ELR (cell line): ENCODE results near the gene NMUR1.
"Not testable (repeated sequence)": the region's sequence is repeated elsewhere in the genome, so short reads cannot be mapped to it uniquely, and the experiment has no call there.

ENCODE experiments used
- DNase-seq: peaks from one replicate; pipeline ENCODE4 v3.0.0-alpha.2; 2015; ENCODE audit warnings: low read depth

NMUR1 gene, protein sequence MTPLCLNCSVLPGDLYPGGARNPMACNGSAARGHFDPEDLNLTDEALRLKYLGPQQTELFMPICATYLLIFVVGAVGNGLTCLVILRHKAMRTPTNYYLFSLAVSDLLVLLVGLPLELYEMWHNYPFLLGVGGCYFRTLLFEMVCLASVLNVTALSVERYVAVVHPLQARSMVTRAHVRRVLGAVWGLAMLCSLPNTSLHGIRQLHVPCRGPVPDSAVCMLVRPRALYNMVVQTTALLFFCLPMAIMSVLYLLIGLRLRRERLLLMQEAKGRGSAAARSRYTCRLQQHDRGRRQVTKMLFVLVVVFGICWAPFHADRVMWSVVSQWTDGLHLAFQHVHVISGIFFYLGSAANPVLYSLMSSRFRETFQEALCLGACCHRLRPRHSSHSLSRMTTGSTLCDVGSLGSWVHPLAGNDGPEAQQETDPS

DNA sequence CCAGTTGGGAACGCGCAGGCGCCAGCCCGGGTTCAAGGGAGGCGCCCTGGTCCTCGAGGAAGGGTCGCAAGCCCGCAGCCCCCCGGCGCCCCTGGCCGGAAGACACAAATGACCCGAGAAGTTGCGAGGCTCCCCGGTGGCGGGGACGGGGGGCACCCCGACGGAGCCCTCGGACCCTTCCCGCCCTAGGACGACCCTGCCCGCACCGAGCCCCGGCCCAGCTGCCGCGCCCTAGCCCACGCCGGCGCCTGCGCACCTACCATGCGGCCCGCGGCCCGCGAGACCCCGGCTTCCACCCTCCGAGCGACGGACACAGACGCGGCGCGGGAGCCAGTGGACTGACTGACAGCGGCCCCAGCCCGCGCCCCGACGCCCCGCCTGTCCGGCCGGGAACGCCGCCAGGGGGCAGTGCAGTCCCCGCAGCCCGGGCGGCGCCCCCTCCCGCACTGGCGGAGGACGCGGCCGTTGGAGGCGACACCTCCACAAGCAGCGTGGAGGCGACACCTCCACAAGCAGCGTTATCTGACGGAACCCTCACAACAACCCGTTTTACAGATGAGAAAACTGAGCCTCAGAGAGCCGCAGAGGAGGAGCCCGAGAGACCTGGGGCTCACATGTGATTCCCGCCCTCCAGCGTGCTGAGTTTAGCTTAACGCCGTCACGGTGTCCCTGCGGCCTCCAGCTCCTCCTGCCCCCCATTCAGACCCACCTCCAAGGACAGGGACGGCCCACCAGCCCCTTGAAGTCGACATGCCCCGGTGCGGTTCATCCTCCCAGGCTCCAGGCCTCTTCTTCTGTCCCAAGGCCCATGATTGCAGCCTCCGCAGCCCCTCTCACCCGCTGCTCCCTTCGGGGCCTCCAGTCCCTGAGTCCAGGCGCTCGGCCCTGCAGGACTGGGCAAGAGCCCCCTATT, at the start of gene NMUR1:
Gene NMUR1, minus strand, starts transcription at position 347 of the 913 bp plus-strand sequence. Its CDS starts 84 bp downstream, at position 263.
- DNase-seq: peak; percentile 45

DNA sequence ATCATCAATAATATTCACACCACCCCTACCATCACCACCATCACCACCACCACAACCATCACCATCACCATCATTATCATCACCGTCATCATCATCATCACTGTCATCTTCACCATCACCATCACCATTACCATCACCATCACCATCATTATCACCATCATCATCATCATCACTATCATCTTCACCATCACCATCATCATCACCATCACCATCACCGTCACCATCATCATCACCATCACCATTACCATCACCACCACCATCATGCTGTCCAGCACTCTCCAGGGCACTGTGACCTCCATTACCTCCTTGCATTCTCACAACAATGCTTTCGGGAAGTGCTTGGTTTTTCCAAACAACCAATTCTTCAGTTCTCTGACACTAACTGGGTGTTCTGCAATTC, 49.3 kb upstream of the NMUR1 start:
- DNase-seq: no peak

- not testable (repeated sequence) for DNase-seq
Observed at GRCh38 chr2:231578655-231579054, 48.4 kb upstream of the NMUR1 start.

GRCh38 chr2:231576465-231576864, 46.2 kb upstream of the NMUR1 start:
- no peak for DNase-seq

DNA sequence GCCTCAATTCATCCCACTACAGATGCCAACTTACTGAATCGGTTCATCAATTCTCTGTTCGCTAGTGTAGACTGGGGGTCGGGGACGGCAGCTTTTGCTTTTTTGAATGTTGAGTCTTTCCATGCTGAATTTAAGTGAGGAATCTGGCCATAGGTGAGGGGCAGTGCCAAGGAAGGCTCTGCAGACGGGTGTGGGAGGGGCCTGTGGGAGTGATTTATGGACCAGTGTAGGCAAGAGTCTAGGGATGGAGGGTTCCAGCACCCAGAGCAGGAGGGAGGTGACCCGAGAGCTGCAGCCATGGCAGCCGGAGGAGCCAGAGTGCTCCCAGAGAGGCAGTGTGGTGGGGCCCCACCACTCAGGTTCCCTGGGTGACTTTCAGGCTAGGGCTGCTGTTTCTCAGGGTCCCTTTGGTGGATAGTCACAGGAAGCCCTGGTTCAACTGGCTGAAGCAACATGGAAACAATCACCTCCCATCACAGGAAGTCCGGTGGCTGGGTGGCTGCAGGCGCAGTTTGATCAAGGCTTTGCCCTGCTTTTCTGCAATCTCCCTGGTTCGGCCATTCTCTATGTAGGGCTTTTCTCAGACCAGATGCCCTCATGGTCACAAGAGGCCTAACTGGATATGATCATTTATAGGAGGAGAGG, 45.5 kb upstream of the NMUR1 start:
- DNase-seq: no peak

- no peak for DNase-seq
Observed at GRCh38 chr2:231573698-231574421, 43.6 kb upstream of the NMUR1 start.

DNA sequence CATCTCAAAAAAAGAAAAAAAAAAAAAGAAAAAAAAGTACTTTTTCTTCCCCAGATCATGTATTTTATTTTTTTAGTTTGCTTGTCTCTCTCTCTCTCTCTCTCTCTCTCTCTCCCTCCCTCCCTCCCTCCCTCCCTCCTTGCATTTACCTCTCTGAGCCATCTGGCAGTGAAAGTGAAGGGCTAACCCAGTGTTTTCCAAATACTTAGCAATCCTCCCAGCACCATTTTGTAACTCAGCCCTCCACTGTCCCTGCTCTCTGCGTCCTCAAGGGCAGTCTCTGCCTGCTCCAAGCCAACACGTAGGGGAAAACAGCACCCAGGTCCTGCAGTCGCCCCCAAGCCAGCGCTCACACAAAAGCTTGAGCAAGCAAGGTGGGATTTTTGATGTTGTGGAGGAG, 42.9 kb upstream of the NMUR1 start:
- no peak for DNase-seq

GRCh38 chr2:231571661-231572191, 41.5 kb upstream of the NMUR1 start:
- DNase-seq: no peak

- DNase-seq: not testable (repeated sequence)
Observed at GRCh38 chr2:231570915-231571314, 40.7 kb upstream of the NMUR1 start.

DNA sequence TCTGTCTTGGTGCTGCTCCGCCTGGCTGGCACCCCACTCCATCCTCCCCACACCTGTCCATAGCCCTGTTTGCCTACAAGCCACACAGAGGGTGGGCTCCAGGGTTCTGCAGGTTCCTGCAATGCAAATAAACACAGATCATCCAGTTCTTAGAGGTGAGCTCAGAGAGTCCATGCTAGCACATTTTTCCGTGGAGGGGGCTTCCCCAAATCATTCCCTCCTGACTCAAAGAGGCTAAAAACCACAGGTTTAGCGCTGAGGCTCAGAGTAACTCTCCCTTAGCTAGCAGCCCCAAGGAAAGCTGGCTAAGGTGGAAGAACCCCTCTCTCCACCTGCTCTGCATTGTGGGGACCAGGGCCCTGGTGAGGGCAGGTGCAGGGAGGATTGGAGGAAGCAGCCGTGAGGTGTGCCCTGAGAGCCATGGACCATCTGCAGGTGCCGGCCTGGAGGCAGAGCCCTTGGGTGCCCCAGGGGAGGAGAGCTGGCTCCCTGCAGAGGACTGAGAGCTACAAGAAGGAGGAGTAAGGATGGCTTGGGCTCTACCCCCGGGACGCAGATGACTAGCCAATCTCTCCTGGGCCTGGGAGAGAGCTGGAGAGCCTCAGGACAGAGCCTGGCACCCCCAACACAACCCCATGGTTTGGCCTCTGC, 38.7 kb upstream of the NMUR1 start:
- DNase-seq: no peak

DNA sequence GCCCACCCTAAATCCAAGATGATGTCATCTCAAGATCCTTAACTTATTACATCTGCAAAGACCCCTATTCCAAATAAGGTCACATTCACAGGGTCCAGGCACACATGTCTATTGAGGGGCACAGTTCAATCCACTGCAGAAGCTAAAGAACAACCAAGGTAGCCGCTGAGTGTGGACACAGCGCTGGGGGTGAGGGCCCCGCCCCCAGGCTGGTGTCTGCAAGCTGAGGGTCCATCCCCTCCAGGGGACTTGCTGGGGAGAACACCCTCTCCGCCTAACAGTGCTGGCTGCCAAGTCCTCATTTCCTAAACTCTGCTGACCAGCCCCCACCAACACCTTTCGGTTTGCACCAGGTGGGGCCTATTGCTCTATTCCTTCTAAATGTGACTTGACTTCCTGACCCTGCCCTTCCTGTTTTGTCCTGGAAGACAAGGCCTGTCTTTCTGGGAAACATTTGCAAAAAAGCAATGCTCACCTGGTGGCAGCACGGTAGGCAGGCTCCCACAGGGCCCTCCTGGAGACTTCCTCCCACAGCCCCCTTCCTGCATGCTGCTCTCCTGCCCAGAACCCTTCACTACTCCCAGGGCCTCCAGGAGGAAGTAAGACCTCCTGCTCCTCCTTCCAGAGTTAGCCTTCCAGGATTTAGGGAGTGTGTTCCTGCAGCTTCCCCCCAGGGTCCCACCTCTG, 38.0 kb upstream of the NMUR1 start:
- no peak for DNase-seq

- DNase-seq: no peak
Observed at GRCh38 chr2:231567159-231567558, 36.9 kb upstream of the NMUR1 start.

DNA sequence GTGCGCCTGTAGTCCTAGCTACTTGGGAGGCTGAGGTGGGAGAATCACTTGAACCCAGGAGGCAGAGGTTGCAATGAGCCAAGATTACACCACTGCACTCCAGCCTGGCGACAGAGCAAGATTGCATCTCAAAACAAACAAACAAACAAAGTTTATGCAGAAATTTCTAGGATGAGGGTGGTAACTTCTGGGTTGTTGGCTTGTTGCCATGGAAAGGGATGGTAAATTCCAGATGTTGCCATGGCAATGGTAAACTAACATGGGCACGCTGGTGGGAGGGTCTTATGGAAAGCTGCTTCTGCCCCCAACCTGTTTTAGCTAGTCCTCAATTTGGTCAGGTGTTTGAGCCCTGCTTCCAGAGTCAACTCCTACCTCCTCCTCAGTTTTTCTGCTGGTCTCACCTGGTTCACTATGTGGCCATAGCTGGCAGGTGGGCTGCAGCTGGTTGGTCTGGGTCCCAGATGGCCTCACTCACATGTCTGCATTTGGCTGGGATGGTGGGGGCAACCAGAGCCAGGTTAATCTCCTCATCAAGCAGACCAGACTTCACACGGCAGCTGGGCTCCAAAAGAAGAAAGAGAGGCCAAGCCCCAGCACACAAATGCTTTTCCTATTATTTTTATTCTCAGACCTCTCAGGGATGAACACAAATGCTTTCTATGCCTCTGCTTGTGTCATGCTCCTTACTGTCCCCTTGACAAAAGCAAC, 35.8 kb upstream of the NMUR1 start:
- DNase-seq: no peak

DNA sequence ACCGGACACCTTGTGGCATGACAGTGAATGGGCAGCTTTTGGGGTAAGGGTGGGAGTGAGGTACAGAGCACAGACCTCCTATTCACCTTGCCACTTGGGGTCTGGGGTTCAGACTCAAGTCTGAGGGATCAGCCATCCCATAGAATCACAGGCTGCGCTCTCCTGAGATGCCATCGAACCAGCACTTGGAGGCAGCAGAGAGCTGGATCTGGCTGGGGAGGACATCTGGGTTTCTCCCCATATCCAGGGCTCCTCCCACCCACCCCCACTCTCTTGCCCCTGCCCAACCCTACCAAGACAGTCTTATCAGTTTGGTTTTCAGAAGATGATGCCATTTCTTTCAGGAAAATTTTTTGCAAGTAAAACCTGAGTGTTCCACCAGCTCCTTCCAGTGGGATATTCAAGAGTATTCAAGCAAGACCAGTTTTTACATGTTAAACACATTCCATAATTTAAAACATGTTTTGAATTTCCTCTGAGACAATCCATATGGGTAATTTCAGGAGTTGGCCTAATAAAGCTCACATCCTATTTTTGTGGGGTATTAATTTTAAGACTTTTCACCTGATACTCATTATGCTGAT, 33.2 kb upstream of the NMUR1 start:
- peak; percentile 77 for DNase-seq

DNA sequence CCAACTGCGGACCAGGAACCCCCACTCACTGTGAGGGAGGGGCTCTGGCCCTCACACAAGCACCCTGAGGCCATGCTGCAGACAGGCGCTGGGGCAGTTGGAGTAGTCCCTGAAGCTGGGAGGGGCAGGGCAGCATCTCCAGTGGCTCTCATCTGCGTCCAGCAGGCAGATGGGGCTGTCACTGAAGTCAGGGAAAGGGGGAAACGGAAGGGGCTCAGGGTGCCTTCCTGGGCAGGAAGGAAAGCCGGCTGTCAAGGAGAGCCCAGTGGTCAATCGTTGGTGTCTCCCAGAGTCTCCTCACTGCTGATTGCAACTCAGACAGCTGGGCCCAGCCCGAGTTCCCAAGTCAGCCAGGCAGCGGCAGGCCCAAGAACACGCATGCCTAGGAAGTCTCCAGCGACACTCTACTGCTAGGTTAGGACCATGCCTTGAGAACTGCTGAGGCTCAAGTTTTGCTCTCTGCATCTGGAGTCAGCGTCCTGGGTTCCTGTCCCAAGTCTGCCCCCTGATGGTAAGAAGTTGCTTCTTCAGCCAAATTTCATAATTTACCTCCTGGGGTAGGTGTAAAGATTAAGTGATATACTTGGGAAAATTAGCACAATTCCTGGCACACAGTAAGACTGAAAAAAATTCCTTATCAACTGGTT, 27.4 kb upstream of the NMUR1 start:
- peak; percentile 76 for DNase-seq

GRCh38 chr2:231556981-231557380, 26.7 kb upstream of the NMUR1 start:
- no peak for DNase-seq

- DNase-seq: not testable (repeated sequence)
Observed at GRCh38 chr2:231556496-231556895, 26.3 kb upstream of the NMUR1 start.

GRCh38 chr2:231554748-231555545, 24.7 kb upstream of the NMUR1 start:
- DNase-seq: peak; percentile 34
